GM13977 (cell line): ENCODE measurements around the gene ARL15.

Experiments
- DNase-seq: peaks from one replicate; pipeline ENCODE4 v3.0.0; 2012; ENCODE audit warnings: low spot score
- CTCF ChIP-seq: IDR thresholded peaks from 2 replicates; pipeline ENCODE4 v1.5.1; 2012; ENCODE audit warnings: mild to moderate bottlenecking, control low read depth; ENCODE audit not compliant: insufficient read depth; ENCODE audit errors: extremely low read depth, missing control alignments
- in situ Hi-C: fragments of 300-500 bp; cut with MboI; formaldehyde crosslinking; loops from one replicate; pipeline ENCODE4 v1.12.0; 2022; ENCODE audit warnings: low sequenced_read_pairs, low pct_unique_long_range_greater_than_20kb, mixed read lengths, inconsistent platforms; ENCODE audit not compliant: unreplicated experiment

The ARL15 gene

GRCh38 chr5:54150841-54151240, 159.5 kb downstream of the ARL15 start:
- in situ Hi-C loops, result no loop called here
- no peak for TF ChIP-seq CTCF
- no peak for DNase-seq

- in situ Hi-C loops, result no loop called here
- TF ChIP-seq CTCF, result no peak
- no peak for DNase-seq
These were observed 161.5 kb downstream of the ARL15 start for GRCh38 chr5:54148858-54149257.

- TF ChIP-seq CTCF, result peak; percentile 18
- in situ Hi-C loops, result no loop called here
- no peak for DNase-seq
These were observed 162.1 kb downstream of the ARL15 start for GRCh38 chr5:54148067-54148845.

- DNase-seq, result no peak
- in situ Hi-C loops, result no loop called here
- TF ChIP-seq CTCF, result no peak
These were observed 163.5 kb downstream of the ARL15 start for GRCh38 chr5:54146916-54147315.

- no peak for TF ChIP-seq CTCF
- no peak for DNase-seq
- in situ Hi-C loops, result no loop called here
These were observed 164.0 kb downstream of the ARL15 start for GRCh38 chr5:54146390-54146789.

- no peak for DNase-seq
- no peak for TF ChIP-seq CTCF
- in situ Hi-C loops, result no loop called here
These were observed 170.0 kb downstream of the ARL15 start for GRCh38 chr5:54140247-54140840.
